ENCODE results near the gene FBXO48.

FBXO48 gene

GRCh38 chr2:68432696-68433658 is 34.1 kb downstream of the FBXO48 start:
- no peak for DNase-seq

DNA sequence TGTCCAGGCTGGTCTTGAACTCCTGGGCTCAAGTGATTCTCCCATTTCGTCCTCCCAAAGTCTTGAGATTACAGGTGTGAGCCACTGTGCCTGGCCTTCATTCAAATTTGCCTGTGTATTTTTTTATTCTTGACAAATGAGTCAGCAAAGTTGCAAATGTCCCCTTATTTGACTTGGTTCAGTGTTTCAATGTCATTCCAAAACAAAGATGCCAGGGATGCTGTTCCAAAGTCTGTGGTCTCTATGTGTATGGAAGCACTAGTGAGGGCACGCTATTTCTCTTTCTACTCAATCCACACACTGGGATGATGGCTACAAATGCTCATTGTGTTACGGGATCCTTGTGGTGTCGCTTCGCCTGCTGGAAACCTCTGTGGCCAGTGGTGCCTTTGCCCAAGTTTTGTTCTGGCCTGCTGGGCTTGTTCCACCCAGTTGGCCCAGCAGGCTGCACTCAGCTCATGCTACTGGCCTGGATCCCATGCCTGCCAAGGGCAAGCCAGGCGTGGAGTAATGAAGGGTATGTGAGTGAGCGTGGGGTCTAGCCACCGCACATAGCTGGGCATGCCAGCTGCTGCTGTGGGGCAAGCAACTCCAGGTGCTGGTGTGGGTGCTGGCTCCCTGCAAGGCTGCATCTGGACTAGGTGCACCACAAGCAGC is 35.6 kb downstream of the FBXO48 start:
- no peak for DNase-seq

DNA sequence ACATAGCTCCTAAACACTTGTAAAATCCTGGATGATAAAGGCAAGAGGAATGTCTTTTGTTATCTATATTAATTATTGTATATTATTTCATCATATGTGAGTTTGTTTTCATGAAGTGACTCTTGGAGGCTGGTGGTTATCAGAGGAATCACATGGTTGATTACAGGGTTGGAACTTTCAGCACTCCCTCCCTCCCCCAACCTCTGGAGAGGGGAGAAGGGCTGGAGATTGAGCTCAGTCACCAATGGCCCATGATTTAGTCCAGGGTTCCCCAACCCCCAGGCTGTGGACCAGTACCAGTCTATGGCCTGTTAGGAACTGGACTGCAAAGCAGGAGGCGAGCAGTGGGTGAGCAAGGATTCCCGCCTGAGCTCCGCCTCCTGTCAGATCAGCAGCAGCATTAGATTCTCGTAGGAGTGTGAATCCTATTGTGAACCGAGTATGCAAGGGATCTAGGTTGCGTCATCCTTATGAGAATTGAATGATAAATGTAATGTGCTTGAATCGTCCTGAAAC is 37.7 kb downstream of the FBXO48 start:
- peak; percentile 69 for DNase-seq

- DNase-seq, result peak; percentile 37
These were observed 38.3 kb downstream of the FBXO48 start for GRCh38 chr2:68428746-68429145.

GRCh38 chr2:68428126-68428525 is 39.0 kb downstream of the FBXO48 start:
- DNase-seq, result peak; percentile 57

- DNase-seq, result no peak
These were observed 40.1 kb downstream of the FBXO48 start for GRCh38 chr2:68426848-68427579.

DNA sequence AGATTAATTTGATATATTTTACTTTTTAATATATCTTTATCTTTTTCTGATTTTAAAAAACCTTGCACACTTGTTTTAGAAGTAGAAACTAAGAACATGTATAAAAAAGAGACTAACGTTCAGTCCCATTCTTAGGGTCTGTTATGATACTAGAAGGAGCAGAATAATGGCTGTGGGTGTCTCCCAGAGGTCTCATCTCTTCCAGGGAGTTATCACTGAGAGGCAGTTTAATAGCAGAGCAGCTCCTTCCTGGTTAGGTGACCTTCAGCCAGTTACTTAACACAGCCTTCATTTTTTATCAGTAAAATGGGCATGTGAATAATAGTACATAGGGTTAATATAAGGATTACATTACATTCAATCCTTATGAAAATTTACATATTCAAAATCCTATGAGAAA is 40.6 kb downstream of the FBXO48 start:
- no peak for DNase-seq

GRCh38 chr2:68425503-68425902 is 41.6 kb downstream of the FBXO48 start:
- DNase-seq, result no peak

DNA sequence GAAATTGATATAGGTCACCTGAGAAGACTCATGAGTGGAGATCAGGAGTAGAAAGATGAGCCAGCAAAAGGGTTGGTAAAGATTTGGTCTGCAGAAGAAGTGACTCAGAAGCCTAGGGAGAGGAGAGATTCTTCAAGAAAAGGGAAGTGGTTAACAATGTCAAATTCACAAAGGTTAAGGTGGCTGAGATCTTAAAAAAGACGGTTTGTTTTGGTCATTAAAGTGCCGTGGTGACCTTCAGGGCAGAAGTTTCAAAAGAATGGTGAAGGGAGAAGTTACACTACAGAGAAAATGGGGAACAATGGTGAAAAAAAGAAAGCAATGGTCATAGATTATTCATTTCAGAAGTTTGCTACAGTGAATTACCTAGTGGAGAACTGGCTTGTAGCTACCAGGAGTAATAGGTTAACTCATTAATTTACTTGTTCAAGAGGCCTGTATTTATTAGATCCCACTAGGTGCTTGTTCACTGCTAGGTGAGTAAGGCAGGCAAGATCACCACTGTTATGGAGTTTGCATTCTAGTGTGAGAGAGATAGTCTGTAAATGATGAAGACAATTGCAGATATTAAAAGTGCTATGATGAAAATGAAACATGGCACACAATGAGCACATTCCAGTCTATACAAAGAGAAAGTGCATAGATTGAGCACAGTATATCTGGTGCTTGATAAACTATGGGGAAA is 43.0 kb downstream of the FBXO48 start:
- no peak for DNase-seq

DNA sequence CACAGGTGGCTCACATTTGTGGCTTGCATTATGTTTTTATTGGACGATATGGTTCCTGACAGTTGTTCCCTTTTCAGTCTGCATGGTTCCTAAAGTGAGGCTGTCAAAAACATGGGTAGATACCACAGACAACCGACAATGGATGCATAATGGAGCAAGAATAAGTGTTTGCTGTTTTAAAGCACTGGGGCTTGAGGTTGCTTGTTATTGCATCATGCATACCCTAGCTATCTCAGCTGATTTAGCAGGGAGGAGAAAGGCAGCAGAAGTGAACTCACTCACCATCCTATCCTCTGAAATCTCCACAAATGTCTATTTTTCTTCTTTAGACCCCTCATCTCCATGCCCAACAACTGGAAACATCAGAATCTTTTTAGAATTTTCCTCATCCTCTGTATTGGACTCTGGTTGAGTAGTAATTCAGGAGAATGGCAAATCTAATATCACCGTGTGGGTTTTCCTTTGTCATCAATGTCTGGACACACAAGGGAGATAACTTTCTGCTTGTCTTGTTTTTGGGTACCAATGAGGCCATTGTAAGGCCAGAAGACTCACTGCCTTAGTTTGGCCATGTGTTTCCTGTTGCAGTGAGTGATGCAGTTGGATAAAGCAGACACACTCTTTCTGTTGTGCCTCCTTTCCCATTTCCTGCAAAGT is 46.7 kb downstream of the FBXO48 start:
- DNase-seq, result peak; percentile 19

GRCh38 chr2:68418855-68419254 is 48.2 kb downstream of the FBXO48 start:
- no peak for DNase-seq

DNA sequence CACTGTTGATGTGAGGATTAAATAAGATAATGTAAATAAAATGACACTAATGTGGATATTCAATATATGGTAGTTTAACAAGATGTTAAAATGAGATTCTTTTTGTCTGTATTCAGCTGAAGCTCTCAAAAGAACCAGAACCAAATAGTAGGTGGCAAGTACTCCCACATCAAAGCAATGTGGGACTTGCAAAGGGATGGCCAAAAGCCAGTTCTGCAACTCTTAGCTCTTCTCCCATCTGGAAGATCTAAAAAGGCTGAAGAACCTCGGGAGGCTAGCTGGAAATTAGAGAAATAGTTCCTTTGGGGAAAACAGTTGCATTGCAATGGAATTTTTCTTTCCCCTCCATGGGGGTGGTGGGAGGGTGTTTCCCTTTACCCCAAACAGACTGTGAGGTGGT is 48.7 kb downstream of the FBXO48 start:
- DNase-seq, result no peak

DNA sequence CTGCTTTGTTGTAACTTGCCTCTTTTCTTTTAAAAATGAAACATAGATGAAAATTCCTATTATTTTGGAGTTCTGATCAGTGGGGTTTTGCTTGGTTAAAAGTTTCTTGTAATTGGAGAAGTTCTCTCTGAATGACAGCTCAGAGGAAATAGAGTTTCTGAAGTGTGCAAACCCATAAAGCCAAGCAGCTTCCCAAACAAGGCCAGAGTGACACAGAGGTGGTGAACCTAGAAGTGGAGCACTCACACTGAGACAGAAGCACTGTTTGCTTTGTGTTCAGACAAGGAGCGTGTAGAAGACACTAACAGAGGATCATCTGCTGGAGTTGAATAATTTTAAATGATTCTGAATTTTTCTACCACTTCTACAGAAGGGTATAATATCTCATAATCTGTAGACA is 49.2 kb downstream of the FBXO48 start:
- no peak for DNase-seq

DNA sequence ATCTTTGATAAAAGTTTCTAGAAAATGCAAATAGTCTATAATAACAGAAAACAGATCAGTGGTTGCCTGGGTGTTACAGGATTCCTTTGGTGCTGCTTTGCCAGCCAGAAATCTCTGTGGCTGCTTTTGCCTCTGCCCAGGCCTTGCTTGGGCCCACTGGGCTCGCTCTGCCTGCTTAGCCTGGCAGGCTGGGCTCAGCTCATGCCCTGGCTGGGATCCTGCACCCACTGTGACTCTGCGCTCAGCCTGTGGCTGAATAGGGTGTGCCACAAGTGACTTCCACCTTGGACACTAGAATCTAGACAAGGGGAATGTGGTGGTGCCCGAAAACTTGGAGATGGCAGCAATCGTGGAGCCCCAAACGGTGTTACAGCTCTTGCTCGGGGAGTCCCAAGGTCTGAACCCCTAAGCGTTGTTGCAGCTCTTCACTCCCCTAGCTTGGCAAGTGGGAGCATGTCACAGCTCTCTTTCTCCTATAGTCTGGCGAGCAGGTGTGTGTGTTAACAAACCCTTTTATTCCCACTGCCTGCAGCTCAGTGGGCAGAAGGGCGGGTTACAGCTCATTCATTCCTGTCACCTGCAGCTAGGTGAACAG is 50.9 kb downstream of the FBXO48 start:
- no peak for DNase-seq

DNA sequence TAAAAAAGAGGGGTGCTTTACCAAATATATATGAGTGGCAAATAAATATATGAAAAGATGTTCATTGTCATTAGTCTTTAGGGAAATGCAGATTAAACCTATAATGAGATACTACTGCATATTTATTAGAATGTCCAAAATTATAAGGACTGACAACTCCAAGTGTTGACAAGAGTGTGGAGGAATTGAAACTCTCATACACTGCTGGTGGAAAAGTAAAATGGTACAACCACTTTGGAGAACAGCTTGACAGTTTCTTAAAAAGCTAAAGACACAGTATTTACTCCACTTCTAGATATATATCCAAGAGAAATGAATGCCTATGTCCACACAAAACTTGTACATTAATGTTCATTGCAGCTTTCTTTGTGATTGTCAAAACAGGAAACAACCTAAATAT is 51.6 kb downstream of the FBXO48 start:
- DNase-seq, result no peak

GRCh38 chr2:68414876-68415275 is 52.2 kb downstream of the FBXO48 start:
- no peak for DNase-seq

DNA sequence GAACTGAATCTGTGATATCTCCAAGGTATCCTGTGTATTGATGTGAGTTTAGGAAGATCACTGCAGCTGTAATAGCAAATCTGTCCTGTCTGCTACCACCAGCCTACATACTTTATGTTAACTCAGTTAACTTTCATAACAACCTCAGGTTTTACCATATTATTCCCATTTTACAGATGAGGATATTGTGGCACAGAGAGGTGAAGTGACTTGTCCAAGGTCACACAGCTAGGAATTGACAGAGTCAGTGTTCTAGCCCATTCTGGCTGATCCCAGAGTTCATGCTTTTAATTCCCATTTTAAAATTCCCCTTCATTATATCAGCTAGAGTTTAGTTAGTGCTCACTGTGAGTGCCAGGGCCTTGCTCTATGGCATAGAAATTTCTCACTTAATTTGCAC is 52.6 kb downstream of the FBXO48 start:
- no peak for DNase-seq

DNA sequence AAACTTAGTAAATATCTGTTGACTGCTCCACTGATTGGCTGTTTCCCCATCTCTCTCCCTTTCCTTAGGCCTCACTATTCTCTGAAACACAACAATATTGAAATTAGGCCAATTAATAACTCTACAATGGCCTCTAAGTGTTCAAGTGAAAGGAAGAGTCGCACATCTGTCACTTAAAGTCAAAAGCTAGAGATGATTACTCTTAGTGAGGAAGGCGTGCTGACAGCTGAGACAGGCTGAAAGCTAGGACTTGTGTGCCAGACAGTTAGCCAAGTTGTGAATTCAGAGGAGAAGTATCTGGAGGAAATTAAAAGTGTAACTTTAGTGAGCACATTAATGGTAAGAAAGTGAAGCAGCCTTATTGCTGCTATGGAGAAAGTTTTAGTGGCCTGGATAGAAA is 53.6 kb downstream of the FBXO48 start:
- DNase-seq, result no peak

DNA sequence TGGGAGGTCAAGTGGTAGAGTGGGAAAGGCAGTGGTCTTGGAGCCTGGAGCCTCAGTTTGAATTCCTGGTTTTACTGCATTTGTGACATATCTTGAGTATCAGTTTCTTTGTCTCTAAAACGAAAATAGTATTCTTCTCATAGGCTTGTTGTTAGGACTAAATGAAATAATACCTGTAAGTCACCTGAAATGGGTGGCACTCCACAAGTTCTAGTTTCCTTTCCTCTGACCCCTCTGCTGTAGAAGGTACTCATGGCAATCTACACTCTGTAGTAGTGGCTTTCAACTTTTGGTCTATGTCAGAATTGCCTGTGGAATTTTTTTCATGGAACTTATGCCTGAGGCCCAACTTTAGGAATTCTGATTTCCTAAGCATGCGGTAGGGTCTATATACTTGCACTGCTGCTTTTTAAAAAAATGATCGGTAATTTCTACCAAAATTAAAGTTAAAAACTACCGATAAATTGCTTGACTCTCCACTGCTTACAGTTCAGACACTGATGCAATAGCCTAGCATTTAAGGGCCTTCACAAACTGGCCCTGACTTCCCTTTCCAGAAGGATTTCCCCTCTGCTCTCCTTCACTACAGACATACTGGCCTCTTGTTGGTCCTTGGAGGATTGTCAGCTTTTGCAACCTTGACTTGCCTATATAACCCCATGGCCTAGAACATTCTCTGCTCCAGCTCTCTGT is 54.8 kb downstream of the FBXO48 start:
- DNase-seq, result no peak

GRCh38 chr2:68411397-68412126 is 55.5 kb downstream of the FBXO48 start:
- no peak for DNase-seq
